ENCODE measurements around the gene HTRA1.

DNA sequence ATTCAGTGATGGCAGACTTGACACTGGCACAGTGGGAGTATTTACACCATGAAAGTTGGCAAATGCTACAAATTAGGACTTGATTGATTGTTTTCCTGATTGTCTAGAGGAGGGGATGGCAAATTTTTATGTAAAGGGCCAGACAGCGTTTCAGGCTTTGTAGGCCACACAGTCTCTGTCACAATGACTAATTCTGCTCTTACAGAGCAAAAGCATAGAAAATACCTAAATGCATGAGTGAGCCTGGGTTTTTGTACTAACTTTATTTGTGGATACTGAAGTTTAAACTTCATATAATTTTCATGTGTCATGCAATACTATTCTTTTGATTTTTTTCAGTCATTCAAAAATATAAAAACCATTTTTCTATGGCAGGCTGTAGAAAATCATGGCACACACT lies 15.9 kb upstream of the HTRA1 start:
- TF ChIP-seq, protein P1, sequence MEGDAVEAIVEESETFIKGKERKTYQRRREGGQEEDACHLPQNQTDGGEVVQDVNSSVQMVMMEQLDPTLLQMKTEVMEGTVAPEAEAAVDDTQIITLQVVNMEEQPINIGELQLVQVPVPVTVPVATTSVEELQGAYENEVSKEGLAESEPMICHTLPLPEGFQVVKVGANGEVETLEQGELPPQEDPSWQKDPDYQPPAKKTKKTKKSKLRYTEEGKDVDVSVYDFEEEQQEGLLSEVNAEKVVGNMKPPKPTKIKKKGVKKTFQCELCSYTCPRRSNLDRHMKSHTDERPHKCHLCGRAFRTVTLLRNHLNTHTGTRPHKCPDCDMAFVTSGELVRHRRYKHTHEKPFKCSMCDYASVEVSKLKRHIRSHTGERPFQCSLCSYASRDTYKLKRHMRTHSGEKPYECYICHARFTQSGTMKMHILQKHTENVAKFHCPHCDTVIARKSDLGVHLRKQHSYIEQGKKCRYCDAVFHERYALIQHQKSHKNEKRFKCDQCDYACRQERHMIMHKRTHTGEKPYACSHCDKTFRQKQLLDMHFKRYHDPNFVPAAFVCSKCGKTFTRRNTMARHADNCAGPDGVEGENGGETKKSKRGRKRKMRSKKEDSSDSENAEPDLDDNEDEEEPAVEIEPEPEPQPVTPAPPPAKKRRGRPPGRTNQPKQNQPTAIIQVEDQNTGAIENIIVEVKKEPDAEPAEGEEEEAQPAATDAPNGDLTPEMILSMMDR (IDR thresholded peaks at IDR 0.05) = no peak
- TF ChIP-seq POLR2A (IDR thresholded peaks at IDR 0.05) (no peak), POLR2AphosphoS5 (IDR thresholded peaks at IDR 0.05) (no peak)

Measured in breast epithelium (tissue), 3 donors.